Activated T-helper 17 cell treated with anti-CD3 and anti-CD28 coated beads, Interleukin-2, amount 50 U/mL, for 72 hours (primary cell): Measurements from ENCODE around the gene CTAG1B. TPM values are rescaled to one million over a fixed set of nuclear protein-coding genes. Genes with fewer than 3 reads are reported as not detected.
"Not testable (repeated sequence)": the region's sequence is repeated elsewhere in the genome, so short reads cannot be mapped to it uniquely, and the experiment has no call there.

Experiments used
- ATAC-seq: fragments of 150-1000 bp; cut with Tn5 transposase; replicated peaks from 2 replicates; pipeline ENCODE4 v1.10.0; 2021; ENCODE audit warnings: mild to moderate bottlenecking, moderate library complexity
- H3K27ac Mint-ChIP-seq: one replicate; pipeline ENCODE4 v1.8.0; 2022; ENCODE audit warnings: mixed read lengths
- H3K27me3 Mint-ChIP-seq: one replicate; pipeline ENCODE4 v1.8.0; 2022; ENCODE audit warnings: mixed read lengths
- H3K36me3 Mint-ChIP-seq: one replicate; pipeline ENCODE4 v1.8.0; 2022; ENCODE audit warnings: low read depth, mild to moderate bottlenecking, mixed read lengths
- H3K4me1 Mint-ChIP-seq: one replicate; pipeline ENCODE4 v1.8.0; 2022; ENCODE audit warnings: mixed read lengths
- H3K4me3 Mint-ChIP-seq: one replicate; pipeline ENCODE4 v1.8.0; 2022; ENCODE audit warnings: mild to moderate bottlenecking, mixed read lengths
- H3K9me3 Mint-ChIP-seq: one replicate; pipeline ENCODE4 v1.8.0; 2022; ENCODE audit warnings: mixed read lengths
- total RNA-seq, 2 donors: library from RNA; stranded (reverse); gene quantifications; one replicate each; pipeline ENCODE4 v1.2.3, GENCODE V29; 2022

Gene CTAG1B
- total RNA-seq, 2 donors from 2014 or later = not detected

DNA sequence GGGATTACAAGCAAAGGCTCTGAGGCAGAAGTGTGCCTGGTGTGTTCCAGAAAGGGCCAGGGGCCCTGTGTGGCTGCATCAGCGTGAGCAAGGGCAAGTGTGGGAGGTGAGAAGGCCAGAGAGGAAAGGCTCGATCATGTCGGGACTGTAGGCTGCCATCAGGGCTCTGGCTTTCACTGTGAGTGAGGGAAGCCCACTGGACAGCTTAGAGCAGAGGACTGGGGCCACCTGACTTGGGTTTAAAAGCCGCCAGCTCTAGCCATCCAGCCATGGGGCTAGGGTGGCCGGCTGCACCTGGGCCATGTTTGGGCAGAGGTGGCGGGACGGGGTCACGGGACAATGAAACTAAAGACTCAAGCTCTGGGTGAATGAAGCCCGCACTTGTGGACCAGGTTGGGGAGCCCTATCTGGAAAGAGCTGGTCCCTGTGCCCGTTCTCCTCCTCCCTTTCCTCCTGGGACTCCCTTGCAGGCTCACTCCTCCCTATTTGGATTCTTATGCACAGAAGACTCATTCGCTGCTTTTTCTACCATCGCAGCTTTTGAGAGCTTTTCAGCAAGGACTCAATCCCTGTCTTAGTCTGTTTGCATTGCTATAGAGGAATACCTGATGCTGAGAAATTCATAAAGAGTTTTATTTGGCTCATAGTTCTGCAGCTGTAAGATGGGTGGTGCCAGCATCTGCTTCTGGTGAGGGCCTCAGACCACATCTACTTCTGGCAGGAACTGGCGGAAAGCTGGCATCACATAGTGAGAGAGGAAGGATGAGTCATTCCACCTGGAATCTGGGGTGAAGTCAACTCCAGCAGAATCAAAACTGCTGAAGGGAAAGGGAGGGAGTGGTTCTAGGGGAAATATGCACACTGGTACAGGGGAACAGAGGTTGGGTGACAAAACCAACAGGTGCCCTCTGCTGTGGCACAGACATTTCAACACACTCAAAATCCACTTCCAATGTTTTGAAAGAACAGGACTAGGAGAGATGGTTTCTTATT is 15.3 kb downstream of the CTAG1B start:
- no peaks in the 10 kb centered on the region for H3K36me3 Mint-ChIP-seq

DNA sequence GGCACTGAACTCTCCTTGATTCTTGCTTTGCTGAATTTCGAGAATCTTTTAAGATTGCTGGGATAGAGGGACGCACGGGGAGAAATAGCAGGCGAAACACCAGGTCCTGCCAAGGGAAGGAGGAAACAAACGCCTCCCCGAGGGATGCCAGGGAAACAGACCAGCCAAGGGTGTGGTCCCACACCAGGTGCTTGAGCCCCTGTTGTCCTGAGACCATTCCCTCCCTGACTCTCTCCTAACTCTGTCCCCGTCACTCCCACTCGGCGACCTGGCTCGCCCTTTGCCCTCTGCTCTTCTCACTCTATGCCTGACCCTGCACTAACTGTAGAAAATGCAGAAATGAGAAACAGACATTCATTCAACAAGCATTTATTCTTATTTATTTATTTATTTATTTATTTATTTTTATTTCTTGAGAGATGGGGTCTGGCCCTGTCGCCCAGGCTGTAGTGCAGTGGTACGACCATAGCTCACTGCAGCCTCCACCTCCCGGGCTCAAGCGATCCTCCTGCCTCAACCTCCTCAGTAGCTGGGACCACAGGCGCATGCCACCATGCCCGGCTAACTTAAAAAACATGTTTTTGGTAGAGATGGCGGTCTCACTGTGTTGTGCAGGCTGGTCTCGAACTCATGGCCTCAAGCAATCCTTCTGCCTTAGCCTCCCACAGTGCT is 16.2 kb downstream of the CTAG1B start:
- H3K27me3 Mint-ChIP-seq = no peaks in the 10 kb centered on the region
- no peak overlapping the region for H3K27ac Mint-ChIP-seq
- no peaks in the 10 kb centered on the region for H3K4me1 Mint-ChIP-seq
- no peak for ATAC-seq
- H3K9me3 Mint-ChIP-seq = no peaks in the 10 kb centered on the region
- no peaks in the 10 kb centered on the region for H3K36me3 Mint-ChIP-seq
- H3K4me3 Mint-ChIP-seq = no peak overlapping the region

More for the DNA sequence above, 15.3 kb downstream of the CTAG1B start:
- Mint-ChIP-seq H3K9me3 (no peaks in the 10 kb centered on the region), H3K4me3 (no peak overlapping the region), H3K27me3 (no peaks in the 10 kb centered on the region), H3K27ac (no peak overlapping the region), H3K4me1 (no peaks in the 10 kb centered on the region)
- ATAC-seq = no peak

DNA sequence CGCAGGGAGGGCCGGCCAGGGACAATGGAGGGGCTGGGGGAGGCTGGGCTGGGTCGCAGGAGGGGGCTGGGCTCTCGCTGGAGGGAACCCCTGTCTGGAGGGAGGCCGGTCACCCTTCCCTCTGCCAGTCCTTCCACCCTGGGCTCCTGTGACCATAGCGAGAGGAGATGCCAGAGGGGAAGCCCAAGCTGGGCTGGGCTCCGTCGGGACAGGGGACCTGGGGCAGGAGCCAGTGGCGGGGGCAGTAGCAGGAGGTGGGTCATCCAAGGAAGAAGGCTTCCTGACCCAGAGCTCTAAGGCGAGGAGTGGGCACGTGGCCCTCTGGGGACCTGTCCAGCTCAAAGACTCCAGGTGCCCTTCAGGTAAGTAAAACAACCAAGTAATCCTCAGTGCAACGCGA is 16.9 kb downstream of the CTAG1B start:
- H3K36me3 Mint-ChIP-seq = no peaks in the 10 kb centered on the region
- no peaks in the 10 kb centered on the region for H3K9me3 Mint-ChIP-seq
- no peak overlapping the region for H3K4me3 Mint-ChIP-seq
- H3K27ac Mint-ChIP-seq = no peak overlapping the region
- no peaks in the 10 kb centered on the region for H3K27me3 Mint-ChIP-seq
- no peaks in the 10 kb centered on the region for H3K4me1 Mint-ChIP-seq
- no peak for ATAC-seq

DNA sequence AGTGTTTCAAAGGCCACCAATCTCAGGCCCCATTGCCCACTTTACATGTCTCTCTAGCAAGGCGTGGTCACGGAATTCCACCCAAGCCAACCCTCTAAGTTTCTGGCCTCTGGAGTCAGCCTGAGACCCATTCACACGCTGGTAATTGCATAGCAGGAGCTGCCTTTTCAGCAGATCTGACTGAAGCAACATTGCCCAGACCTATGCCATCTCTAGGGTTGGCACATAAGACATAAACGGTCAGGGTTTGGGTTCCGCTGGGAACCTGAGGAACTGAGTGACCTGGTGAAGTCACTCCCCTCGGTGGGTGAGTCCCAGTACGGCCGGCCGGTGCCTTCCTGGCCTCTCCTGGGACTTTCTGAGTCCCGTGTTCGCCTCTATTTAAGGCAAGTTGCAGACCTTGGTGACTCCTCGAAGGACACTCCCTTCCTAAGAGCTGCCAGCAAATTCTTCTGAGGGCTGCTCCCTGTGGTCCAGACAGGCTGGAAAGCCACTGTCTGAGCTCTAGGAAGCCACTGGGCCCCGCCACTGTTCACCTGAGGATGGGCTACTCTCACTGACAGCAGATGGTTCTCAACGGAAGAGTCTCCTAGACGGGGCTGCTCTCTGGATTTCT is 18.2 kb downstream of the CTAG1B start:
- no peaks in the 10 kb centered on the region for H3K36me3 Mint-ChIP-seq
- ATAC-seq = no peak
- no peaks in the 10 kb centered on the region for H3K4me1 Mint-ChIP-seq
- no peaks in the 10 kb centered on the region for H3K27me3 Mint-ChIP-seq
- H3K27ac Mint-ChIP-seq = no peak overlapping the region
- H3K4me3 Mint-ChIP-seq = no peak overlapping the region
- H3K9me3 Mint-ChIP-seq = no peaks in the 10 kb centered on the region

DNA sequence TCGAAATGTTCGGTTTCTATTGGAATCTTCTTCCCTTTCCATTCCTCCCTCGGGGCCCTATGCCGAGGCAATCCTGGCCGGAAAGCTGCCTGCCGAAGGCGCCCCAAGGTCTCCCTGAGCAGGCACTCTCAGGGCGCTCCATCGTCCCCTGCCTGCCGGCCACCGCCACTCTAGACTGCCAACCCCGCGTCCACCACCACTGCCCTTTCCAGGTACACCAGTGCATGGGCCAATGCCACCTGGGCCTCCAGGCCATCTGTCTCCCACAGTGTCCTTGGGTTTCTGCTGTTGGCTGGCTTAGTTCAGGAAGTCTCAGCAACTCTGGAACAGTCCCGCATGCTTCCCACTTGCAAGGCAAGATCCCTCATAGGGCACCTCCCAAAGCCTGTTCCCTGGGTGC is 19.6 kb downstream of the CTAG1B start:
- no peaks in the 10 kb centered on the region for H3K9me3 Mint-ChIP-seq
- H3K27ac Mint-ChIP-seq = no peak overlapping the region
- H3K27me3 Mint-ChIP-seq = no peaks in the 10 kb centered on the region
- no peaks in the 10 kb centered on the region for H3K36me3 Mint-ChIP-seq
- H3K4me3 Mint-ChIP-seq = no peak overlapping the region
- no peak for ATAC-seq
- no peaks in the 10 kb centered on the region for H3K4me1 Mint-ChIP-seq

DNA sequence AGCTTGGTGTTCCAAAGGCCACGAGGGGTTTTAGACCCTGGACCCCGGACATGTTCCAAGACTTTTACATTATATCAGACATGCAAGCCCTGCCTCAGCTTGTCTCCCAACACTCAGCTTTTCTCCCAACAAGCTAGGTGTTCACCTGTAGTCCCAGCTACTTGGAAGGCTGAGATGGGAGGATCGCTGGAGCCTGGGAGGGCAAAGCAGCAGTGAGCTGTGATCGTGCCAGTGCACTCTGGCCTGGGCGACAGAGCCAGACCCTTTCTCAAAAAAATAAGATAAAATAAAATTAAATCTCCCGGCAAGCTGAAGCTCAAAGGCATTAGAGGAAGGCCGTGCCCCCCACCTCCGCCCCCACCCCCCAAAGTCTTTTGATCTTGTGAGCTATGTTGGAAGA is 20.4 kb downstream of the CTAG1B start:
- no peak for ATAC-seq
- H3K36me3 Mint-ChIP-seq = no peaks in the 10 kb centered on the region
- no peaks in the 10 kb centered on the region for H3K9me3 Mint-ChIP-seq
- H3K27ac Mint-ChIP-seq = no peak overlapping the region
- no peaks in the 10 kb centered on the region for H3K27me3 Mint-ChIP-seq
- no peak overlapping the region for H3K4me3 Mint-ChIP-seq
- H3K4me1 Mint-ChIP-seq = no peaks in the 10 kb centered on the region

DNA sequence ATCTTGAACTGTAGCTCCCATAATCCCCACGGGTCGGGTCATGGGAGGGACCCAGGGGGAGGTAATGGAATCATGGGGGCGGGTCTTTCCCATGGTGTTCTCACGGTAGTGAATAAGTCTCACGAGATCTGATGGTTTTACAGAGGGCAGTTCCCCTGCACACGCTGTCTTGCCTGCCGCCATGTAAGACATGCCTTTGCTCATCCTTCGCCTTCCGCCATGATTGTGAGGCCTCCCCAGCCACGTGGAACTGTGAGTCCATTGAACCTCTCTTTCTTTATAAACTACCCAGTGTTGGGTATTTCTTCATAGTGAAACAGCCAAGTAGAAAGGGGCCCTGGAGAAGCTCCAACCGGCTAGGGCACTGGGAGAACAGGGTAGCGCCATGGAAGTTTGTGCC is 21.9 kb downstream of the CTAG1B start:
- H3K9me3 Mint-ChIP-seq = no peaks in the 10 kb centered on the region
- H3K4me1 Mint-ChIP-seq = no peaks in the 10 kb centered on the region
- no peak overlapping the region for H3K4me3 Mint-ChIP-seq
- H3K36me3 Mint-ChIP-seq = no peaks in the 10 kb centered on the region
- ATAC-seq = no peak
- no peak overlapping the region for H3K27ac Mint-ChIP-seq
- no peaks in the 10 kb centered on the region for H3K27me3 Mint-ChIP-seq

DNA sequence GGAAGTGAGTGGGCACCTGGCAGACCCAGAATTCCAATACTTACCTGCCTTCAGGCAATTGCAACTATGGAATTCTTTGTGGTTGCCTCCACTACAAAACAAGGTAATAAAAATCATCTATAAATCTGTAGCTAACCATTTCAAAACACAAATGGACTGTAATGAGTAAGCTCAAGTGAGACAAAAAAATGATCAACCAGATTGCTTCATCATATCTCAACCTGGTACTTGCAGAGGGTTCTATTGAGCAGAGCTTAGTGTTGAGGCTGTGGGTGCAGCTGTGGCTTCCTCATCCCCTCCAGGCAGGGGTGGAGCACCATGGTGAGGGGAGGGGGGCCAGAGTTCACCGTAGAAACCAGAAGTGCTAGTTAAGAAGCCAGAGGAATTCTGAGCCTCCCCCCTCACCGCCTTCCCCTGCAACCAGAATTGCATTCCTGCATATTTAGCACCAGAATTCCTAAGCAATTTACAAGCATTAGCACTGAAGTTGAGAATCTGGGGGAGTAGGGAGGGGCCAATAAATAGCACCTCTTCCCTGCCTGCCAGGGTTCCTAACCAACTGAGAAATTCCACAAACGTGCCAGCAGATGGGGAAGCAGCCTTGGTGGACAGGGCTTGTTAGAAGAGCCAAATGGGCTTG is 22.7 kb downstream of the CTAG1B start:
- H3K36me3 Mint-ChIP-seq = no peaks in the 10 kb centered on the region
- H3K4me1 Mint-ChIP-seq = no peaks in the 10 kb centered on the region
- H3K27ac Mint-ChIP-seq = no peak overlapping the region
- H3K4me3 Mint-ChIP-seq = no peak overlapping the region
- H3K9me3 Mint-ChIP-seq = no peaks in the 10 kb centered on the region
- H3K27me3 Mint-ChIP-seq = no peaks in the 10 kb centered on the region
- peak; percentile 42 for ATAC-seq

DNA sequence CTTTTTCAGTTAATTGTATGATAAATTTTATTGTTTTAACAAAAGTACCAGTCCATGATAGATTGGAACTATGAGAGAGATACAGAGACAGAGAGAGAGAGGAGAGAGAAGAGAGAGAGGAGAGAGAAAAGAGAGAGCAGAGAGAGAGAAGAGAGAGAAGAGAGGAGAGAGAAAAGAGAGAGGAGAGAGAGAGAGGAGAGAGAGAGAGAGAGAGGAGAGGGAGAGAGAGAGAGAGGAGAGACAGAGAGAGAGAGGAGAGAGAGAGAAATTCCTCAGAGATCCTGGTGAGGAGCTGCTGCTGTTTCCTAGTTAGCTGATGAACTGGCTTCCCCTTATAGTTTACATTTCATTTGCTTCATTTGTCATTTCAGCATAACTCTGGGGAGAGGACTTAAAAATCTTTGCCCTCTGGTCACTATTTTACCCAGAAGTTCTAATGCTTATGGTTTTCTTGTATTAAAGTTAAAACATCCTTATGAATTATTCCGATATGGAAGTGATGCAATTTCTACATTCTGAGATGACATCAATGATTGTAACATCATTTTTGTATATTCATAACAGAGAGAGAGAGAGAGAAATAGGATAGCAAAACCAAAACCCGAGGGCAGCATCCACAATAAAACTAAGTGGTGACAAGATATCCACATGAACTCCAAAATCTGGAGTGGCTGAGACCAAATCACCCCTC is 23.4 kb downstream of the CTAG1B start:
- H3K4me1 Mint-ChIP-seq = no peaks in the 10 kb centered on the region
- no peaks in the 10 kb centered on the region for H3K9me3 Mint-ChIP-seq
- ATAC-seq = no peak
- peak overlapping the region; percentile 61 for H3K27ac Mint-ChIP-seq
- no peak overlapping the region for H3K4me3 Mint-ChIP-seq
- no peaks in the 10 kb centered on the region for H3K27me3 Mint-ChIP-seq
- H3K36me3 Mint-ChIP-seq = no peaks in the 10 kb centered on the region

DNA sequence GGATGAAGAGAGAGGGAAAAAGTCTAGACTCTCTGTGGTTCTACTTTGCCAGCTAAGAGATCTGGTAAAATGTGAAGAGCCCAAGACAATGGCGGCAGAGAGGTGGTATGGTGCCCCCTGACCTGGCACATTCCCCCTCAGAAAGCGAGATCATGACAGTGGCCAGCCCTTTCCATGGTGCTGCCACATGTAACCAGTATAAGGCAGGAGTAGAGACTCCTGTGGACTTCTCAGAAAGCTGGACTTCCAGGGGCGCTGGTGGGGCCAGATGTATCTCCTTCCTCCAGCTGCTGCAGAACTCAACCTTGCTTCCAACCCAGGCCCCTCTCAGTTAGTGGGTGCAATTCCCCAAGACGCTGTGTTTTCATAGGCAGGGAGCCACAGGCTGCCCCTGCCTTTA is 24.6 kb downstream of the CTAG1B start:
- Mint-ChIP-seq H3K27me3 (no peaks in the 10 kb centered on the region), H3K4me3 (no peak overlapping the region), H3K36me3 (no peaks in the 10 kb centered on the region), H3K9me3 (no peaks in the 10 kb centered on the region), H3K4me1 (no peaks in the 10 kb centered on the region), H3K27ac (no peak overlapping the region)
- ATAC-seq = no peak

DNA sequence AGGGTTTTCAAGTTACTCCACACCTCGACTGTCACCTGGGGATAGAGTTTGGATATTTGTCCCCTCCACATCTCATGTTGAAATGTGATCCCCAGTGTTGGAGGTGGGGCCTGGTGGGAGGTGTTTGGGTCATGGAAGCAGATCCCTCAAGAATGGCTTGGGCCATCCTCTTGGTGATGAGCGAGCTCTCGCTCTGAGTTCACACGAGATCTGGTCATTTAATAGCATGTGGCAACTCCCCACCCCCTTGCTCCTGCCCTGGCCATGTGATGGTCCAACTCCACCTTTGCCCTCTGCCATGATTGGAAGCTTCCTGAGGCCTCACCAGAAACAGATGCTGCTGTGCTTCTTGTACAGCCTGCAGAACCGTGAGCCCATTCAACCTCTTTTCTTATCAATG is 25.9 kb downstream of the CTAG1B start:
- no peak overlapping the region for H3K27ac Mint-ChIP-seq
- no peaks in the 10 kb centered on the region for H3K27me3 Mint-ChIP-seq
- H3K9me3 Mint-ChIP-seq = no peaks in the 10 kb centered on the region
- no peak overlapping the region for H3K4me3 Mint-ChIP-seq
- no peaks in the 10 kb centered on the region for H3K36me3 Mint-ChIP-seq
- H3K4me1 Mint-ChIP-seq = no peaks in the 10 kb centered on the region
- no peak for ATAC-seq

DNA sequence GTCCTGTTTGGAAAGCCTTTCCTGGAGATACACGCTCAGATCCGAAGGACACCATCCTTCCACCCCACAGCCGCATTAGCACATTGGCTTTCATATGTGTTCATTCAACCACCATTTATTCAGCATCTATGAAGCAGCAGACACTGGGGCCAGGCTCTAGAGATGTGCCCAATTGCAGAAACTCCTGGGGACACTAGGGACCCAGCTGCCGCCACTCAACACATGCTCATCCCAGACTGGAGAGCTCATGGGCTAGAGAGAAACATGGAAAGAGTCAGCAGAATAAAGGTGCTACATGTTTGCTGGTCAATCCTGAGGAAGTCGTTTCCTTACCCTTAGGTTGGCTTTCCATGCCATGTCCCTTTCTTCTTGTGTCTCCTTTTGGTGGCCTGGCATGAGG is 26.6 kb downstream of the CTAG1B start:
- H3K27me3 Mint-ChIP-seq = no peaks in the 10 kb centered on the region

DNA sequence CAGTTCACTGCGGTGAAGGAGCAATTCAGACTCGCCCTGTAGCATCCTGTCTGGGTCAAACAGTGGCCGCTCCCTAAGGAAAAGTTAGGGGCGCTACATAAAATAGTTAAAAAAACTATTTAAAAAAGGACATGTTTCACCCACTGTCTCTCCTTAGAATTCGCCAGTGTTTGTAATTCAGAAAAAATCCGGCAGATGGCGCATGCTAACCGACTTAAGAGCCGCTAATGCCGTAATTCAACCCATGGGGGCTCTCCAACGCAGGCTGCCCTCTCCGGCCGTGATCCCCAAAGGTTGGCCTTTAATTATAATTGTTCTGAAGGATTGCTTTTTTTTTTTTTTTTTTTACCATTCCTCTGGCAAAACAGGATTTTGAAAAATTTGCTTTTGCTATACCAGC is 28.7 kb downstream of the CTAG1B start:
- ATAC-seq, H3K27me3 Mint-ChIP-seq, H3K4me1 Mint-ChIP-seq, H3K4me3 Mint-ChIP-seq, H3K36me3 Mint-ChIP-seq, H3K27ac Mint-ChIP-seq, H3K9me3 Mint-ChIP-seq: not testable (repeated sequence)

More for the DNA sequence above, 26.6 kb downstream of the CTAG1B start:
- ATAC-seq = no peak
- Mint-ChIP-seq H3K4me1 (no peaks in the 10 kb centered on the region), H3K27ac (no peak overlapping the region), H3K4me3 (no peak overlapping the region), H3K36me3 (no peaks in the 10 kb centered on the region), H3K9me3 (no peaks in the 10 kb centered on the region)

DNA sequence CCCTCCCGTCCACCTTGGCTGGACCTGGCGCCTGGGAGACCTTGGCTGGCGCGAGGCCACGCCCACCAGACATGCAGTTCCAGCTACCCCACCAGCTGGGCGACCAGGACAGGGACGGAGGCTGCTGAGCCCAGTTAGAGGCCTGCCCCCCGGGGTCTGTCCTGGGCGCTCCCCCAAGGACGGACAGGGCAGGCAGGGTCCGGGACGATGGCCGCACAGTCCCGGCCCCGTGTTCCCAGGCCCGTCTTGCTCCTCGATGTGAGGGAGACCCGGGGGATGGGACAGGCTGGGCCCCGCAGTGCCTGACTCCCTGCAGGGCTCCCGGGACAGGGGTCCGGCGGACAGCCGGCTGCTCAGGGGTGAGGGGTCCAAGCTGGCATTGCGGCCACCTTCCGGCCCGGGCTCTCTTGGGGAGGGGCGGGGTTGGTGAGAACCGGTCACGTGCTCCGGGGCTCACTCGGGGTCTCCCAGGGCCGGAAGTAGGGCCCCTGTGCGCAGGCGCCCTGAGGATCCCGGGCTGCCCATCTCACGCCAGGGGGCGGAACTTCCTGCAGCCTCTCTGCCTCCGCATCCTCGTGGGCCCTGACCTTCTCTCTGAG is 34.4 kb downstream of the CTAG1B start, which contains the start of gene CTAG1A:
Gene CTAG1A, plus strand, starts transcription at position 549 of the 599 bp plus-strand sequence. CDS start 74 bp downstream, outside the sequence.
- H3K4me1 Mint-ChIP-seq, H3K36me3 Mint-ChIP-seq, H3K9me3 Mint-ChIP-seq, H3K27ac Mint-ChIP-seq, ATAC-seq, H3K4me3 Mint-ChIP-seq, H3K27me3 Mint-ChIP-seq: not testable (repeated sequence)
